Left ventricle myocardium superior (tissue), 1 donor: ENCODE data around the gene CLDN24. TPM values are rescaled to one million over a fixed set of nuclear protein-coding genes. Genes with fewer than 3 reads are reported as not detected.

Source experiments
- ATAC-seq: fragments of 200-7000 bp; cut with Tn5 transposase; one replicate; pipeline ENCODE4 v1.9.1; 2020; ENCODE audit warnings: mild to moderate bottlenecking, moderate library complexity
- DNase-seq: peaks from one replicate; pipeline ENCODE4 v3.0.0-alpha.2; 2020
- intact Hi-C: fragments of 100-400 bp; cut with micrococcal nuclease; formaldehyde crosslinking; loops from one replicate; pipeline ENCODE4 v1.11.0; 2022
- total RNA-seq: library from RNA; stranded (reverse); fragmentation: NEBNext Ultra II Directional; extraction: Animal tissue kit (Norgen Biotek cat#: 25700); gene quantifications from one replicate; pipeline ENCODE4 v1.2.1, GENCODE V29; 2021
- donor health status: DM: no; HTN: yes; CAD: no; lungs with severe emphysema.

Gene CLDN24
- total RNA-seq, 1 donor from 2014 or later, result not detected

- ATAC-seq, result peak; percentile 48
- no peak for DNase-seq
- intact Hi-C loops, result no loop called here
Observed at GRCh38 chr4:183348706-183349659, 26.8 kb upstream of the CLDN24 start.

GRCh38 chr4:183348136-183348535, 25.9 kb upstream of the CLDN24 start:
- DNase-seq, result no peak
- ATAC-seq, result no peak
- intact Hi-C loops, result no loop called here

- DNase-seq (no peak), ATAC-seq (no peak)
- intact Hi-C loops, result no loop called here
Observed at GRCh38 chr4:183347566-183347965, 25.3 kb upstream of the CLDN24 start.

- intact Hi-C loops, result no loop called here
- DNase-seq (no peak), ATAC-seq (no peak)
Observed at GRCh38 chr4:183347146-183347545, 24.9 kb upstream of the CLDN24 start.

GRCh38 chr4:183345261-183345660, 23.0 kb upstream of the CLDN24 start:
- intact Hi-C loops, result no loop called here
- ATAC-seq (no peak), DNase-seq (no peak)

DNA sequence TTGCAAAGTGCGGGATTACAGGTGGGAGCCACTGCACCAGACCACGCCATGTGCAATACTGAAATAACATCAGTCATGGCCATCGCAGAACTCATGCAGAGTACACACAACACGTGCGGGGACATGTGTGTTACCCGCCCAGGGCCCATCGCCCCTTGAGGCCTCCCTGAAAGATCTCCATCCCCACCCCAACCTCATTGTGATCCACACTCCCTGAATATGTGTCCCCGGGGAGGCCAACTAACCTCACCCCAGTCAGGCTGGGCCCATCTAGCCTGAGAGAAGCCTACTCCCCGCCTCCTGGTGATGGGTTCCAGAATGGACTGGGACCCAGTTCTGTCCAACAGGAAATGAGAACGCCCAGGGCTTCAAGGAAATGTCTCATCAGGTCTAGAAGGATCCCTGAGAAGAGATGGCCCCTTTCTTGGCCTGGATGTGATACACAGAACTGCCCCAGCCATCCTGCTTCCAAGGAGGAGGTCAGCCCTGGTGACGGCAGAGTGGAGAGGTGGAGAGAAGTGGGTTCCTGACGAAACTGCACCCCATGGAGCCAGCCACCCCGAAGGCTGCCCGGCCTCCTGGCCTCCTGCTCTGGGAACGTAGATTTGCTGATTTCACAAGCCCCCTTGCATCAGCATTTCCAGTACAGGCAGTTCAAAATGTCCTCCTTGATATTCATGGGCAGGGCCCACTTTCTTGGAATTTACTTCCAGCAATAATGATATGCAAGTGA, 22.5 kb upstream of the CLDN24 start:
- intact Hi-C loops, result no loop called here
- no peak for ATAC-seq
- no peak for DNase-seq

GRCh38 chr4:183343730-183344129, 21.5 kb upstream of the CLDN24 start:
- intact Hi-C loops, result no loop called here
- no peak for ATAC-seq
- DNase-seq, result no peak

- ATAC-seq (peak; percentile 52), DNase-seq (peak; percentile 42)
- intact Hi-C loops, result no loop called here
Observed at GRCh38 chr4:183342541-183343533, 20.6 kb upstream of the CLDN24 start.

- ATAC-seq (no peak), DNase-seq (no peak)
- intact Hi-C loops, result no loop called here
Observed at GRCh38 chr4:183337833-183338232, 15.6 kb upstream of the CLDN24 start.

GRCh38 chr4:183337349-183337748, 15.1 kb upstream of the CLDN24 start:
- no peak for ATAC-seq

GRCh38 chr4:183335369-183335940, 13.2 kb upstream of the CLDN24 start:
- DNase-seq (no peak), ATAC-seq (no peak)
- intact Hi-C loops, result no loop called here

More at GRCh38 chr4:183337349-183337748, 15.1 kb upstream of the CLDN24 start:
- intact Hi-C loops, result no loop called here
- DNase-seq, result no peak

GRCh38 chr4:183333983-183334382, 11.8 kb upstream of the CLDN24 start:
- intact Hi-C loops, result no loop called here
- ATAC-seq, result no peak

GRCh38 chr4:183333202-183333601, 11.0 kb upstream of the CLDN24 start:
- intact Hi-C loops, result no loop called here
- ATAC-seq, result no peak
- DNase-seq, result no peak

More at GRCh38 chr4:183333983-183334382, 11.8 kb upstream of the CLDN24 start:
- DNase-seq, result no peak

GRCh38 chr4:183332447-183332846, 10.2 kb upstream of the CLDN24 start:
- DNase-seq (no peak), ATAC-seq (no peak)
- intact Hi-C loops, result no loop called here

DNA sequence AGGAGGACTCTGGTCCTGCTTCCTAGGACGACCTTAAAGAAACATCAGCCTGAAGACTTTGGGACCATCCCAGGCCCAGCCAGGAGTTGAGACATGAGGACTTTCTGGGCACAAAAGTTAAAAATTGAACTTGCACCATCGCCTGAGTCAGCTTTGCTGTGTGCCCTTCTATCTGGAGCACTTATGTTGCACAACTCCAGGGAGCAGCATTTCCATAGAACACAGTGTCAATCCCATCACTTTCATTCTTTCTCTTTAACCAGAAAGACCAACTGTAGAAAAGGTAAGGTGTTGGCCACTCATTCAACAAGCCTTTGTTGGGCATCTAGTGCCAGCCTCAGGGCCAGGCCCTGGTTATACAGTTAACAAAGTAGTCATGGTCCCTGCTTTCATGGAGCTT, 8.6 kb upstream of the CLDN24 start:
- ATAC-seq, result no peak
- intact Hi-C loops, result no loop called here
- no peak for DNase-seq

DNA sequence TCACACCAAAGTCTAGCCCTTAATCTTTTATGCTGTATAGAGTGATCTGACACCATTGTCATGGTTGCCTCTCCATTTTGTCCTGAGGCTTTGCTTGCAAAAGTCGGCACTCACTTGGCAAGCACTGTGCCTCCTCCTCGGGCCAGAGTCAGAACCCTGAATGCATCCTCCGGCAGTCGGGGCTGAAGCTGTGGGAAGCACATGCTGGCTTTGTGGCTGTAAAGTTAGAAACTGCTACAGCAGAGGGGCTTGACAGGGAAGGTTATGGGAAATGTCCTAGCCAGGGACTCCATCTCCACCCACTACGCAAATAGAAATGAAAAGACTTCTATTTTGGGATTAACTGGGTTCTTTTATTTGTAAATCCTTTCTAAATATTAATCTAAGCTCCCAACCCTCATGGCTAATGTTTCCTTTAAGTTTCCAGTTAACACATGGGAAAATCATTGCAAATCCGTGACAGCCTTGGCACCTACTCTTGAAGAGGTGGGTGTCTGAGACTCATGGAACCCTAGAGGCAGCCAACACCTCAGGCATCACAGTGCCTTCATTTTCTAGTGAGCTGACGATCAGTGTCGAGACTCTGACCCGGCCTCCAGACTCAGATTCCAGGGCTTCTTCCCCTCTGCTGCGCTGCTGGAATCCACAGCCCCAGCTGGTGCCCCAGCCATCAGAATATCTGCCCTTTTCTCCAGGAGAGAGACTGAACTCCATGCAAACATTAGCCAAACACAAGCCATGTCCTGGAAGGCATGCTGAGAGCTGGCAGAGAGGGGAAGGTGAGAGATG, 7.9 kb upstream of the CLDN24 start:
- ATAC-seq (no peak), DNase-seq (no peak)
- intact Hi-C loops, result no loop called here

DNA sequence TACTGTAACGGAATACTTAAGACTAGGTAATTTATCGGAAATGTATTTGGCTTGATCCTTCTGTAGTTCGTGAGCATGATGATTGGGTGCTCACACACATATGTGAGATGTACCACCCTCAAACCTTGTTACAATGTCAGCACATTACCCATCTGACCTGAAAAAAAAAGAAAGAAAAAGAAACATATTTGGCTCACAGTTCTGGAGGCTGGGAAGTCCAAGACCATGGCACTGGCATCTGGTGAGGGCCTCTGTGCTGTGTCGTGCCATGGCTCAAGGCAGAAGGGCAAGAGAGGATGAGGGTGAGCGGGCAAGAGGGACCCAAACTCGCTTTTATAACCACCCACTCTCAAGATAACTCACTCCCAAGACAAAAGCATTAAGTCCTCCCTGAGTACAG, 7.0 kb upstream of the CLDN24 start:
- intact Hi-C loops, result no loop called here
- no peak for ATAC-seq
- DNase-seq, result no peak

- intact Hi-C loops, result no loop called here
- ATAC-seq (no peak), DNase-seq (no peak)
Observed at GRCh38 chr4:183328832-183329231, 6.6 kb upstream of the CLDN24 start.
